GM21360 (cell line): ENCODE measurements around the gene GALK1.
"Not testable (repeated sequence)": the region's sequence is repeated elsewhere in the genome, so short reads cannot be mapped to it uniquely, and the experiment has no call there.

ENCODE experiments used
- ATAC-seq: cut with Tn5 transposase; IDR thresholded peaks from one replicate; pipeline ENCODE4 v1.9.1; 2021; ENCODE audit warnings: mild to moderate bottlenecking, moderate library complexity; ENCODE audit not compliant: unreplicated experiment

GALK1 gene

GRCh38 chr17:75767881-75768280 lies 2.9 kb upstream of the GALK1 start:
- ATAC-seq, result no peak

- no peak for ATAC-seq
Measured at GRCh38 chr17:75765981-75766380, 989 bp upstream of the GALK1 start.

GRCh38 chr17:75764417-75764710 lies 628 bp downstream of the GALK1 start:
- no peak for ATAC-seq

- no peak for ATAC-seq
Measured at GRCh38 chr17:75763613-75764416, 1.2 kb downstream of the GALK1 start.

- ATAC-seq, result no peak
Measured at GRCh38 chr17:75763269-75763607, 1.8 kb downstream of the GALK1 start.

GRCh38 chr17:75762513-75763268 lies 2.3 kb downstream of the GALK1 start:
- no peak for ATAC-seq

GRCh38 chr17:75759978-75760640 lies 4.9 kb downstream of the GALK1 start:
- not testable (repeated sequence) for ATAC-seq

GRCh38 chr17:75759457-75759856 lies 5.5 kb downstream of the GALK1 start:
- ATAC-seq, result no peak

- no peak for ATAC-seq
Measured at GRCh38 chr17:75758131-75758905, 6.7 kb downstream of the GALK1 start.

GRCh38 chr17:75757086-75757681 lies 7.8 kb downstream of the GALK1 start:
- ATAC-seq, result no peak

- ATAC-seq, result no peak
Measured at GRCh38 chr17:75756451-75757085, 8.4 kb downstream of the GALK1 start.

- ATAC-seq, result no peak
Measured at GRCh38 chr17:75755990-75756389, 9.0 kb downstream of the GALK1 start.

GRCh38 chr17:75755205-75755901 lies 9.6 kb downstream of the GALK1 start:
- ATAC-seq, result no peak

GRCh38 chr17:75754378-75755204 lies 10.4 kb downstream of the GALK1 start:
- no peak for ATAC-seq

- peak; percentile 42 for ATAC-seq
Measured at GRCh38 chr17:75753514-75754377, 11.2 kb downstream of the GALK1 start.

GRCh38 chr17:75752802-75753513 lies 12.0 kb downstream of the GALK1 start:
- ATAC-seq, result no peak

- ATAC-seq, result no peak
Measured at GRCh38 chr17:75752405-75752709, 12.6 kb downstream of the GALK1 start.
